ENCODE results near the gene LRRC72.

GRCh38 chr7:16532272-16532671 lies 5.6 kb downstream of the LRRC72 start:
- TF ChIP-seq, protein P1, sequence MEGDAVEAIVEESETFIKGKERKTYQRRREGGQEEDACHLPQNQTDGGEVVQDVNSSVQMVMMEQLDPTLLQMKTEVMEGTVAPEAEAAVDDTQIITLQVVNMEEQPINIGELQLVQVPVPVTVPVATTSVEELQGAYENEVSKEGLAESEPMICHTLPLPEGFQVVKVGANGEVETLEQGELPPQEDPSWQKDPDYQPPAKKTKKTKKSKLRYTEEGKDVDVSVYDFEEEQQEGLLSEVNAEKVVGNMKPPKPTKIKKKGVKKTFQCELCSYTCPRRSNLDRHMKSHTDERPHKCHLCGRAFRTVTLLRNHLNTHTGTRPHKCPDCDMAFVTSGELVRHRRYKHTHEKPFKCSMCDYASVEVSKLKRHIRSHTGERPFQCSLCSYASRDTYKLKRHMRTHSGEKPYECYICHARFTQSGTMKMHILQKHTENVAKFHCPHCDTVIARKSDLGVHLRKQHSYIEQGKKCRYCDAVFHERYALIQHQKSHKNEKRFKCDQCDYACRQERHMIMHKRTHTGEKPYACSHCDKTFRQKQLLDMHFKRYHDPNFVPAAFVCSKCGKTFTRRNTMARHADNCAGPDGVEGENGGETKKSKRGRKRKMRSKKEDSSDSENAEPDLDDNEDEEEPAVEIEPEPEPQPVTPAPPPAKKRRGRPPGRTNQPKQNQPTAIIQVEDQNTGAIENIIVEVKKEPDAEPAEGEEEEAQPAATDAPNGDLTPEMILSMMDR (IDR thresholded peaks at IDR 0.05; ENCODE audit: low read length): no peak
- no peak for TF ChIP-seq EZH2phosphoT487 (IDR thresholded peaks at IDR 0.05; ENCODE audit: low read length)

All from MM.1S (cell line).